ENCODE data around the gene MEAF6. TPM values are rescaled to one million over a fixed set of nuclear protein-coding genes. Genes with fewer than 3 reads are reported as not detected.

Gene MEAF6
- total RNA-seq, 1 donor from 2014 or later, result 127 TPM

- Histone ChIP-seq H3K9ac (no peak overlapping the region), H3K4me1 (no peaks in the 10 kb centered on the region), H3K79me2 (ENCODE audit: low read depth) (no peaks in the 10 kb centered on the region), H3K9me3 (ENCODE audit: low read depth) (no peaks in the 10 kb centered on the region), H3K4me2 (no peak overlapping the region), H3K4me3 (no peak overlapping the region), H3F3A (ENCODE audit: low read depth) (no peaks in the 10 kb centered on the region), H3K36me3 (no peaks in the 10 kb centered on the region), H2AFZ (replicated peaks) (no peak overlapping the region), H3K27me3 (no peaks in the 10 kb centered on the region), H3K27ac (no peak overlapping the region), H4K20me1 (ENCODE audit: low read depth) (no peaks in the 10 kb centered on the region)
- Mint-ChIP-seq H3K27ac (peak overlapping the region; percentile 10), H3K4me1 (no peaks in the 10 kb centered on the region), H3K36me3 (peaks cover 2% of the 10 kb centered on the region), H3K9me3 (no peaks in the 10 kb centered on the region), H3K27me3 (ENCODE audit: insufficient read depth, low read depth) (peaks cover 1% of the 10 kb centered on the region), H3K4me3 (no peak overlapping the region)
- DNase-seq (ENCODE audit: low spot score), result peak; percentile 77
- TF ChIP-seq EZH2 (IDR thresholded peaks at IDR 0.05) (no peak), CTCF (IDR thresholded peaks at IDR 0.05) (peak; percentile 96), EZH2phosphoT487 (IDR thresholded peaks at IDR 0.05) (no peak)
These were observed 27.6 kb downstream of the MEAF6 start for GRCh38 chr1:37486680-37487618.

GRCh38 chr1:37485902-37486679 is 28.5 kb downstream of the MEAF6 start:
- H3K79me2 ChIP-seq (ENCODE audit: low read depth), result no peaks in the 10 kb centered on the region
- H3K4me3 ChIP-seq, result no peak overlapping the region
- no peaks in the 10 kb centered on the region for H3K27me3 ChIP-seq
- H3K9ac ChIP-seq, result no peak overlapping the region
- peaks cover 3% of the 10 kb centered on the region for H3K27me3 Mint-ChIP-seq (ENCODE audit: insufficient read depth, low read depth)
- peaks cover 2% of the 10 kb centered on the region for H3K36me3 Mint-ChIP-seq
- H3K27ac ChIP-seq, result no peak overlapping the region
- no peak overlapping the region for H3K27ac Mint-ChIP-seq
- H3K9me3 Mint-ChIP-seq, result no peaks in the 10 kb centered on the region
- no peak overlapping the region for H2AFZ ChIP-seq (replicated peaks)
- no peaks in the 10 kb centered on the region for H3F3A ChIP-seq (ENCODE audit: low read depth)
- no peak for DNase-seq (ENCODE audit: low spot score)
- TF ChIP-seq EZH2 (IDR thresholded peaks at IDR 0.05), result no peak
- no peak for TF ChIP-seq CTCF (IDR thresholded peaks at IDR 0.05)
- no peaks in the 10 kb centered on the region for H3K9me3 ChIP-seq (ENCODE audit: low read depth)
- H3K36me3 ChIP-seq, result no peaks in the 10 kb centered on the region
- H4K20me1 ChIP-seq (ENCODE audit: low read depth), result no peaks in the 10 kb centered on the region
- no peak overlapping the region for H3K4me3 Mint-ChIP-seq
- H3K4me1 Mint-ChIP-seq, result no peaks in the 10 kb centered on the region
- H3K4me1 ChIP-seq, result no peaks in the 10 kb centered on the region
- no peak overlapping the region for H3K4me2 ChIP-seq

GRCh38 chr1:37484325-37485051 is 30.1 kb downstream of the MEAF6 start:
- Histone ChIP-seq H3K79me2 (ENCODE audit: low read depth) (no peaks in the 10 kb centered on the region), H3K27ac (no peak overlapping the region), H3K4me2 (no peak overlapping the region), H3K4me3 (no peak overlapping the region), H2AFZ (replicated peaks) (no peak overlapping the region), H3K9me3 (ENCODE audit: low read depth) (no peaks in the 10 kb centered on the region), H3K27me3 (no peaks in the 10 kb centered on the region), H3K9ac (no peak overlapping the region), H3K36me3 (no peaks in the 10 kb centered on the region), H3K4me1 (no peaks in the 10 kb centered on the region), H3F3A (ENCODE audit: low read depth) (no peaks in the 10 kb centered on the region), H4K20me1 (ENCODE audit: low read depth) (no peaks in the 10 kb centered on the region)
- Mint-ChIP-seq H3K9me3 (no peaks in the 10 kb centered on the region), H3K27me3 (ENCODE audit: insufficient read depth, low read depth) (peaks cover 3% of the 10 kb centered on the region), H3K36me3 (no peaks in the 10 kb centered on the region), H3K4me1 (peaks cover 2% of the 10 kb centered on the region), H3K4me3 (no peak overlapping the region), H3K27ac (no peak overlapping the region)
- no peak for TF ChIP-seq EZH2 (IDR thresholded peaks at IDR 0.05)
- no peak for DNase-seq (ENCODE audit: low spot score)
